PFSK-1 (cell line): ENCODE measurements around the gene GPR26.

Source experiments
- FOXP2 ChIP-seq: optimal IDR thresholded peaks from 2 replicates; pipeline ENCODE3; 2011; ENCODE audit warnings: borderline replicate concordance, control low read depth, inconsistent platforms; ENCODE audit not compliant: insufficient read depth; ENCODE audit errors: extremely low read length, extremely low read depth
- POLR2AphosphoS5 ChIP-seq: IDR thresholded peaks from 2 replicates; pipeline ENCODE4 v1.6.1; 2012; ENCODE audit warnings: low read depth, mild to moderate bottlenecking, control low read depth, low read length, moderate library complexity
- SIN3A ChIP-seq: IDR thresholded peaks from 2 replicates; pipeline ENCODE4 v1.6.1; 2012; ENCODE audit warnings: mild to moderate bottlenecking, low read length, moderate library complexity, borderline replicate concordance; ENCODE audit not compliant: insufficient read depth
- TAF1 ChIP-seq: IDR thresholded peaks from 2 replicates; pipeline ENCODE4 v1.6.1; 2012; ENCODE audit warnings: low read length, control low read depth, borderline replicate concordance; ENCODE audit not compliant: insufficient read depth
- TF ChIP-seq, protein P1 (sequence below), 2 experiments: IDR thresholded peaks; 2 replicates each; pipeline versions ENCODE4 v1.6.1 to v1.8.0; 2011 to 2012; ENCODE audit warnings: low read depth in 2 of 2, low read length in 2 of 2, control low read depth in 1 of 2, inconsistent platforms in 1 of 2, mild to moderate bottlenecking in 1 of 2, moderate library complexity in 1 of 2; ENCODE audit not compliant: insufficient read depth in 1 of 2

Gene GPR26

GRCh38 chr10:123682477-123682876 is 16.3 kb downstream of the GPR26 start:
- TF ChIP-seq POLR2AphosphoS5 (no peak), TAF1 (no peak), SIN3A (no peak), FOXP2 (no peak)
- TF ChIP-seq, protein P1, sequence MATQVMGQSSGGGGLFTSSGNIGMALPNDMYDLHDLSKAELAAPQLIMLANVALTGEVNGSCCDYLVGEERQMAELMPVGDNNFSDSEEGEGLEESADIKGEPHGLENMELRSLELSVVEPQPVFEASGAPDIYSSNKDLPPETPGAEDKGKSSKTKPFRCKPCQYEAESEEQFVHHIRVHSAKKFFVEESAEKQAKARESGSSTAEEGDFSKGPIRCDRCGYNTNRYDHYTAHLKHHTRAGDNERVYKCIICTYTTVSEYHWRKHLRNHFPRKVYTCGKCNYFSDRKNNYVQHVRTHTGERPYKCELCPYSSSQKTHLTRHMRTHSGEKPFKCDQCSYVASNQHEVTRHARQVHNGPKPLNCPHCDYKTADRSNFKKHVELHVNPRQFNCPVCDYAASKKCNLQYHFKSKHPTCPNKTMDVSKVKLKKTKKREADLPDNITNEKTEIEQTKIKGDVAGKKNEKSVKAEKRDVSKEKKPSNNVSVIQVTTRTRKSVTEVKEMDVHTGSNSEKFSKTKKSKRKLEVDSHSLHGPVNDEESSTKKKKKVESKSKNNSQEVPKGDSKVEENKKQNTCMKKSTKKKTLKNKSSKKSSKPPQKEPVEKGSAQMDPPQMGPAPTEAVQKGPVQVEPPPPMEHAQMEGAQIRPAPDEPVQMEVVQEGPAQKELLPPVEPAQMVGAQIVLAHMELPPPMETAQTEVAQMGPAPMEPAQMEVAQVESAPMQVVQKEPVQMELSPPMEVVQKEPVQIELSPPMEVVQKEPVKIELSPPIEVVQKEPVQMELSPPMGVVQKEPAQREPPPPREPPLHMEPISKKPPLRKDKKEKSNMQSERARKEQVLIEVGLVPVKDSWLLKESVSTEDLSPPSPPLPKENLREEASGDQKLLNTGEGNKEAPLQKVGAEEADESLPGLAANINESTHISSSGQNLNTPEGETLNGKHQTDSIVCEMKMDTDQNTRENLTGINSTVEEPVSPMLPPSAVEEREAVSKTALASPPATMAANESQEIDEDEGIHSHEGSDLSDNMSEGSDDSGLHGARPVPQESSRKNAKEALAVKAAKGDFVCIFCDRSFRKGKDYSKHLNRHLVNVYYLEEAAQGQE (IDR thresholded peaks at IDR 0.05; ENCODE audit: insufficient read depth in 1 of 2, low read depth in 2 of 2, low read length in 2 of 2) = no peak

DNA sequence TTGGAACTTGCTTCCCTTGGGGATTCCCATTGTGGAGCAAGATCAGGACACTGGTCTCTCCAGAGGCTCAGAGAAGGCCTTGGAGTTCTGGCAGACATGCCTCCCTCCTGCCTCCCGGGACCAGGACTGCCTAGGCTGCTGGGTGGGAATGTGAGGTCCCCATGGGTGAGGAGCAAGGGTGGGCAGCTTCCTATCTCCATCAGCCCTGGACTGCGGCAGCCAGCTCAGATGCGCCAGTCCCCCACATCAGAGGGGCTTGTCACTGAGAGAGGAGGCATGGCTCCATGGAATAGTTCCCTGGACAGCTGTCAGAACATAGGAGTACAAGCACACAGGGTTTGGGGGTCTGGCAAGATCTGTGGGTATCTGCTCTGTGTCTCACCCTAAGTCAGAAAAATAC is 17.3 kb downstream of the GPR26 start:
- TF ChIP-seq, protein P1 (IDR thresholded peaks at IDR 0.05; ENCODE audit: insufficient read depth in 1 of 2, low read depth in 2 of 2, low read length in 2 of 2) = no peak
- TF ChIP-seq SIN3A = no peak
- no peak for TF ChIP-seq POLR2AphosphoS5
- TF ChIP-seq TAF1 = no peak
- TF ChIP-seq FOXP2 = no peak

DNA sequence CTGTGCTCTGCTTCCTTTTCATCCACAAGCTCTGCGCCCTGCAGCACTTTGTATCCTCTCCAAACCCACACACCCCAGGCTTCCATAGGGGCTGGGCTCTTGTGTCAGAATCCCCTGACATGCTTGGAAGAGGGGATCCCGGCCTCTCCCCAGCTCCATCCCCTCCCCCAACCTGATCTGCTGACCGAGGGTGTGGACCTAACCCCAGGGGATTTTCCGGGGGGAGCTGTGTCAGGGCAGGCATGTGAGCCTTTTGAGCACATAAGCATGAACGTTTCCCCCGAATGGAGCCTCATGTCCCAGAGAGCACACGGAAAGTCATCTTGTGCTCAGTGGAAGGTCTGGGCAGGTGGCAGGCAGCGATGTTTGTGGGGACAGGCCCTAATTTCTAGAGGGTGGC is 17.7 kb downstream of the GPR26 start:
- TF ChIP-seq, protein P1 (IDR thresholded peaks at IDR 0.05; ENCODE audit: insufficient read depth in 1 of 2, low read depth in 2 of 2, low read length in 2 of 2) = no peak
- TF ChIP-seq POLR2AphosphoS5 = no peak
- TF ChIP-seq FOXP2 = no peak
- TF ChIP-seq SIN3A = no peak
- TF ChIP-seq TAF1 = no peak

- TF ChIP-seq, protein P1 (IDR thresholded peaks at IDR 0.05; ENCODE audit: insufficient read depth in 1 of 2, low read depth in 2 of 2, low read length in 2 of 2) = no peak
- TF ChIP-seq TAF1 (no peak), SIN3A (no peak), POLR2AphosphoS5 (no peak), FOXP2 (no peak)
Measured at GRCh38 chr10:123685260-123685659, 19.1 kb downstream of the GPR26 start.

DNA sequence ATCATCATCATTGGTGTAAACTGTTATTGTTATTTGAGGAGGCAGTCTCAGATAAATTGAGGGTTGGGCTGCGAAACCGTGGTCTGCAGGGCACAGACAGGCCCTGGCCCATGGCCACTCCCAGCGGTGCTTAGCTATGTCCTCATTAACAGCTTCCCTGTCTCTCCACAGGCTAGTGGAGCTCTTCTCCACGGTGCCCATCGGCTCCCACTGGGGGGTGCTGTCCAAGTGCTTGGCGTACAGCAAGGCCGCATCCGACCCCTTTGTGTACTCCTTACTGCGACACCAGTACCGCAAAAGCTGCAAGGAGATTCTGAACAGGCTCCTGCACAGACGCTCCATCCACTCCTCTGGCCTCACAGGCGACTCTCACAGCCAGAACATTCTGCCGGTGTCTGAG is 21.6 kb downstream of the GPR26 start:
- TF ChIP-seq FOXP2 = no peak
- no peak for TF ChIP-seq TAF1
- TF ChIP-seq, protein P1 (IDR thresholded peaks at IDR 0.05; ENCODE audit: insufficient read depth in 1 of 2, low read depth in 2 of 2, low read length in 2 of 2) = no peak
- no peak for TF ChIP-seq SIN3A
- no peak for TF ChIP-seq POLR2AphosphoS5
